Panc1 (cell line): ENCODE data around the gene SMAD6. TPM values are rescaled to one million over a fixed set of nuclear protein-coding genes. Genes with fewer than 3 reads are reported as not detected.
A peak's percentile ranks its signal among the peaks of the same experiment; 100 is the strongest.

Experiments used
- ATAC-seq: fragments of 200-7000 bp; cut with Tn5 transposase; 2 replicates; pipeline ENCODE4 v1.9.1; 2020; ENCODE audit warnings: mild to moderate bottlenecking, moderate library complexity
- BruUV-seq: library from RNA; stranded (reverse); fragments of 400-500 nt; replicated peaks from 2 replicates; lab custom pipeline; 2021; lab: Mats Ljungman, UMichigan
- CTCF ChIA-PET: fragments of 300-600 bp; sonication (Branson Sonifier 250); formaldehyde crosslinking; loops from one replicate; lab custom pipeline; 2022; ENCODE audit warnings: antibody characterized with exemption; lab: Charles Lee
- POLR2A ChIA-PET: fragments of 300-600 bp; sonication (Branson Sonifier 250); formaldehyde crosslinking; loops from one replicate; lab custom pipeline; 2022; ENCODE audit warnings: antibody characterized with exemption; lab: Charles Lee
- DNase-seq: peaks from one replicate; pipeline ENCODE4 v3.0.0-alpha.2; 2010; ENCODE audit warnings: low read depth, low spot score
- H3K27ac ChIP-seq: 2 replicates; pipeline ENCODE4 v1.5.1; 2011; ENCODE audit warnings: mild to moderate bottlenecking, low read length, inconsistent platforms
- H3K27me3 ChIP-seq: fragments of 200-500 bp; sonication (Bioruptor generic); 2 replicates; pipeline ENCODE4 v1.6.0; 2014; ENCODE audit warnings: low read length, inconsistent platforms; ENCODE audit not compliant: control insufficient read depth, insufficient read depth
- H3K36me3 ChIP-seq: fragments of 200-500 bp; sonication (Bioruptor generic); 2 replicates; pipeline ENCODE4 v1.5.1; 2014; ENCODE audit warnings: inconsistent platforms, mild to moderate bottlenecking, low read length, moderate library complexity; ENCODE audit not compliant: control insufficient read depth, insufficient read depth
- H3K4me1 ChIP-seq: 2 replicates; pipeline ENCODE4 v1.5.1; 2011; ENCODE audit warnings: inconsistent platforms, mild to moderate bottlenecking, low read length, moderate library complexity; ENCODE audit not compliant: control insufficient read depth, insufficient read depth
- H3K4me3 ChIP-seq, 2 experiments: 2 replicates each; pipeline ENCODE4 v1.5.1; 2011 to 2012; ENCODE audit warnings: low read depth in 2 of 2, low read length in 2 of 2, mild to moderate bottlenecking in 2 of 2, inconsistent platforms in 1 of 2, moderate library complexity in 1 of 2
- H3K9me3 ChIP-seq: fragments of 200-500 bp; sonication (Bioruptor generic); 2 replicates; pipeline ENCODE4 v1.5.1; 2014; ENCODE audit warnings: low read depth, mild to moderate bottlenecking, inconsistent platforms, low read length, moderate library complexity; ENCODE audit not compliant: control insufficient read depth, insufficient read depth
- CTCF ChIP-seq: fragments of 450-650 bp; IDR thresholded peaks from 2 replicates; pipeline ENCODE4 v1.5.1; 2017; ENCODE audit warnings: mild to moderate bottlenecking
- POLR2AphosphoS5 ChIP-seq: IDR thresholded peaks from 2 replicates; pipeline ENCODE4 v1.6.1; 2012; ENCODE audit warnings: mild to moderate bottlenecking, low read depth, low read length, moderate library complexity
- REST ChIP-seq, 2 experiments: IDR thresholded peaks; 2 replicates each; pipeline ENCODE4 v1.6.1; 2011 to 2012; ENCODE audit warnings: low read depth in 2 of 2, control low read depth in 1 of 2, low read length in 1 of 2, mild to moderate bottlenecking in 1 of 2, moderate library complexity in 1 of 2; ENCODE audit not compliant: insufficient read depth in 1 of 2
- SIN3A ChIP-seq: IDR thresholded peaks from 2 replicates; pipeline ENCODE4 v1.6.1; 2012; ENCODE audit warnings: low read depth, mild to moderate bottlenecking, low read length, moderate library complexity, borderline replicate concordance; ENCODE audit not compliant: insufficient read depth
- TCF7L2 ChIP-seq: IDR thresholded peaks from 2 replicates; pipeline ENCODE4 v1.6.1; 2011; ENCODE audit warnings: mild to moderate bottlenecking, low read depth, low read length, inconsistent platforms
- in situ Hi-C: cut with HindIII; loops from 2 replicates; pipeline ENCODE4 v1.10.0; 2016; ENCODE audit warnings: low sequenced_read_pairs, low pct_unique_long_range_greater_than_20kb
- intact Hi-C: fragments of 100-400 bp; cut with micrococcal nuclease; formaldehyde crosslinking; loops from one replicate; pipeline ENCODE4 v1.10.0; 2022; ENCODE audit not compliant: unreplicated experiment
- total RNA-seq: library from RNA; stranded (reverse); gene quantifications from one replicate; pipeline ENCODE4 v1.2.1, GENCODE V29; 2021; ENCODE audit not compliant: unreplicated experiment

SMAD6 gene
- total RNA-seq, 1 experiment from 2014 or later = 45.9 TPM

- Histone ChIP-seq H3K27ac (peak overlapping the region; percentile 37), H3K36me3 (no peaks in the 10 kb centered on the region), H3K4me1 (peaks cover 41% of the 10 kb centered on the region), H3K9me3 (no peaks in the 10 kb centered on the region), H3K4me3 (no peak overlapping the region), H3K27me3 (no peaks in the 10 kb centered on the region)
- CTCF ChIA-PET = no interaction called here
- no TSS peak for BruUV-seq
- no peak for TF ChIP-seq POLR2AphosphoS5
- TF ChIP-seq TCF7L2 = no peak
- no peak for TF ChIP-seq SIN3A
- TF ChIP-seq CTCF = no peak
- no peak for TF ChIP-seq REST (IDR thresholded peaks at IDR 0.05; ENCODE audit: insufficient read depth in 1 of 2, low read depth in 2 of 2, low read length in 1 of 2)
- intact Hi-C loops = no loop called here
- no peak for ATAC-seq
- in situ Hi-C loops = no loop called here
- DNase-seq = no peak
- POLR2A ChIA-PET = no interaction called here
Observed at GRCh38 chr15:66797921-66798320, 95.9 kb downstream of the SMAD6 start.

GRCh38 chr15:66798426-66799061 lies 96.5 kb downstream of the SMAD6 start:
- H3K27me3 ChIP-seq = no peaks in the 10 kb centered on the region
- peaks cover 47% of the 10 kb centered on the region for H3K4me1 ChIP-seq
- intact Hi-C loops (no loop called here), in situ Hi-C loops (no loop called here)
- DNase-seq (no peak), ATAC-seq (no peak)
- ChIA-PET CTCF (interaction anchor here (0.5 kb wide), 1 partner anchor 46 kb away, joined by 4 read pairs; no protein-coding TSS in a partner anchor), POLR2A (no interaction called here)
- H3K36me3 ChIP-seq = no peaks in the 10 kb centered on the region
- H3K27ac ChIP-seq = peak overlapping the region; percentile 37
- no peak overlapping the region for H3K4me3 ChIP-seq
- no peaks in the 10 kb centered on the region for H3K9me3 ChIP-seq
- TF ChIP-seq REST (IDR thresholded peaks at IDR 0.05; ENCODE audit: insufficient read depth in 1 of 2, low read depth in 2 of 2, low read length in 1 of 2) (no peak), POLR2AphosphoS5 (no peak), CTCF (no peak), TCF7L2 (no peak), SIN3A (no peak)
- no TSS peak for BruUV-seq
